ENCODE measurements around the gene RING1. TPM values are rescaled to one million over a fixed set of nuclear protein-coding genes. Genes with fewer than 3 reads are reported as not detected.

The RING1 gene
- total and polyA plus RNA-seq, 2 experiments from 2014 or later = 6.4 to 16.0 TPM

GRCh38 chr6:33206027-33206863, 2.1 kb upstream of the RING1 start:
- no peaks in the 10 kb centered on the region for H3K9me2 ChIP-seq (ENCODE audit: insufficient read depth)
- no peaks in the 10 kb centered on the region; the same call in 2 of the 3 replicates for H3K9me3 Mint-ChIP-seq
- peaks cover 25% of the 10 kb centered on the region for H4K20me1 ChIP-seq (replicated peaks; ENCODE audit: insufficient read depth)
- H3K36me3 ChIP-seq (ENCODE audit: insufficient read depth) = peaks cover 11% of the 10 kb centered on the region; the same call in 1 of the 2 replicates
- H3K27me3 ChIP-seq (ENCODE audit: insufficient read depth) = peaks cover 56% of the 10 kb centered on the region
- peaks cover 42% of the 10 kb centered on the region for H3K36me3 Mint-ChIP-seq (ENCODE audit: low read depth)
- 0 out of 2 replicates have a peak overlapping the region, but pooled peaks have one; percentile 97 for H3K4me2 ChIP-seq
- H3K4me3 ChIP-seq = 0 out of 2 replicates have a peak overlapping the region, but pooled peaks have one; percentile 96
- ATAC-seq (no peak), DNase-seq (ENCODE audit: low spot score) (no peak)
- peak overlapping the region; percentile 84 for H3K4me3 Mint-ChIP-seq
- H3K27ac Mint-ChIP-seq = no peak overlapping the region
- H3K27ac ChIP-seq (ENCODE audit: low read depth) = no peak overlapping the region
- H3K79me2 ChIP-seq (replicated peaks; ENCODE audit: insufficient read depth) = peaks cover 18% of the 10 kb centered on the region
- H3K4me1 Mint-ChIP-seq = peaks cover 58% of the 10 kb centered on the region
- peaks cover 39% of the 10 kb centered on the region for H3K4me1 ChIP-seq (ENCODE audit: insufficient read depth)
- no peak overlapping the region for H2AFZ ChIP-seq
- H3K27me3 Mint-ChIP-seq (ENCODE audit: insufficient read depth, low read depth, poor library complexity) = peaks cover 44% of the 10 kb centered on the region
- H3F3A ChIP-seq (replicated peaks; ENCODE audit: low read depth) = peaks cover 25% of the 10 kb centered on the region
- no peak for TF ChIP-seq EZH2 (IDR thresholded peaks at IDR 0.05; ENCODE audit: low read depth, unreplicated experiment)
- no peak for TF ChIP-seq JUNB (IDR thresholded peaks at IDR 0.05; ENCODE audit: unreplicated experiment)
- TF ChIP-seq EZH2phosphoT487 (IDR thresholded peaks at IDR 0.05; ENCODE audit: unreplicated experiment) = no peak
- no peak for TF ChIP-seq STAT1 (IDR thresholded peaks at IDR 0.05; ENCODE audit: unreplicated experiment)
- no peak for TF ChIP-seq CTCF (conservative IDR thresholded peaks at IDR 0.05; ENCODE audit: low read depth in 2 of 2)
- no peak for TF ChIP-seq POLR2AphosphoS5 (IDR thresholded peaks at IDR 0.05; ENCODE audit: low read depth)
- TF ChIP-seq ZNF331 (CRISPR knock-in tag; IDR thresholded peaks at IDR 0.05; ENCODE audit: low read depth) = no peak
- TF ChIP-seq ZNF114 (CRISPR knock-in tag; IDR thresholded peaks at IDR 0.05) = no peak
- TF ChIP-seq ZNF462 (CRISPR knock-in tag; IDR thresholded peaks at IDR 0.05) = no peak
- TF ChIP-seq NANOG (IDR thresholded peaks at IDR 0.05; ENCODE audit: borderline replicate concordance) = no peak
- TF ChIP-seq CREB1 (CRISPR knock-in tag; IDR thresholded peaks at IDR 0.05; ENCODE audit: low read depth) = no peak

Data from GM23338 (cell line).